NCI-H1436 (cell line): ENCODE data around the gene RALY.
A peak's percentile ranks its signal among the peaks of the same experiment; 100 is the strongest.

Experiments used
- DNase-seq: peaks from one replicate; lab custom pipeline; 2025; lab: John Stamatoyannopoulos, UW

RALY gene

GRCh38 chr20:33993576-33994221, at the start of gene RALY:
RALY (plus strand) TSS chr20:33993911; CDS start chr20:34072075, 78,164 bp downstream.
- DNase-seq: no peak

DNA sequence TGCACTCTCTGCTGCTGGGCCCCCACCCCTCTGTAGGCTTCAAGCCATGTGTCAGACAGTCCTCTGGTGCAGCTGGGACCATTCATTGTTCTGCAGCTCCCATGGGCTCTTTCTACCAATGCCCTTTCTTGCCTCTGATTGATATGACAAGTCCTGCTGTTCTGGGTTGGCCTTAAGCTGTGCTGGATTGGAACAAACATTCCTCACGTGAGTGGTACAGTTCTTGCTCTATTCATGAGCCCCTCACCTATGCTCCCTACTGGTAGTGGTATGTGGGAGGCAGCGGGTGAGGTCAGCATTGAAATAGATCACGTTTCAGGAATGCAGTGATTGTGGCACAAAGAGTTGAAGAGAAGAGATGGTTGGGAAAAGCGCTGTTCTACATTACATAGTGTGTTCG, 48.8 kb upstream of the RALY start:
- DNase-seq: no peak

- DNase-seq: no peak
These were observed 48.2 kb upstream of the RALY start for GRCh38 chr20:33945391-33946081.

- peak; percentile 15 for DNase-seq
These were observed 45.9 kb upstream of the RALY start for GRCh38 chr20:33947709-33948295.

- DNase-seq: no peak
These were observed 45.2 kb upstream of the RALY start for GRCh38 chr20:33948480-33948879.

DNA sequence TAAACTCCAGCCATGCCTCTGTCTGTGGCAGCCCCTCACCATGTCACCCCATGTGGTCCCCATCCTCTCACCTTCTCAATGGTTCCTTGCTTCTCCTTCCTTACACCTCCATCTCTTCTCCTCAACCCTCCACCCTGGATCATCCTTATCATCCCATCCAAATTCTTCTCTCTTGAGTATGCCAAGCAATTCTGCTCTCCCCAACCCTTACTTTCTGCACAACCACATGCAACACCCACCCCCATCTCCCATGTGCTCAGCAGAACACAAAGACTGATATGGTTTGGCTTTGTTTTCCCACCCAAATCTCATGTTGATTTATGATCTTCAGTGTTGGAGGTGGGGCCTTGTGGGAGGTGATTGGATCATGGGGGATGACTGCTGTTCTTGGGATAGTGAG, 42.5 kb upstream of the RALY start:
- no peak for DNase-seq

- no peak for DNase-seq
These were observed 39.2 kb upstream of the RALY start for GRCh38 chr20:33954504-33954903.

DNA sequence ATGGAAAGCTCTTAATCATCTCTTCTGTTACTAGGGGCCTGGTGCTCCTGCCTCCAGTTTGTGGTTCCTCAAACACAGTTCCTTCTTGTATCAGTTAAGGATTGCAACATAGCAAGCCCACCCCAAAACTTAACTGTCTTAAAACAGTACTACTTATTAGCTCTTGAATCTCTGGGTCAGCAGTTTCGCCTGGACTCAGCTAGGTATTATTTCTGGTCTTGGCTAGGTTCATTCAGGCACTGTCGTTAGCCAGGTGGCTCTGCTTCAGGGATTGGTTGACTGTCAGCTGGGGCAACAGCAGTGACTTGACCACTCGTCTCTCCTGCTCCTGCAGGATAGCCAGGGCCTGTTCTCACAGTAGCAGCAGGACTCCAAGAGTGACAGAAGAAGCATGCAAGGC, 30.0 kb upstream of the RALY start:
- no peak for DNase-seq

DNA sequence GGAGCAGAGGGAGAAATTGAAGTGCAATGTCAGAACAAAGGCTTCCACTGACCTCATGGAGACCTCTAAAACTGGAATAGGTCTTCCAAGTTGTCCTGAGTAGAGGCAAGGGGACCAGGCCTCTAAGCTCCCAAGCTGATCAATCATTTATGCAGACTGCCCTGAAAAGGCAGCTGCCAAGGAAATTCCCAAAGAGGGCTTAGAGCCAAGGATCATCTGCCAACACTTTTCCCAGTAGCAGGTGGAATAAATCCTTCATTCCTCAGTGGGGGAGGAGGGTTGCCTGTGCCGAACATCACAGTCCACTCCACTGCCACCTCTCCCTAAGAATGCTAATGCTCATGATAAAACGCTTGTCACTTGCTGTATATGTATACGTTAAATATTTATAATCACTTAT, 29.3 kb upstream of the RALY start:
- no peak for DNase-seq

DNA sequence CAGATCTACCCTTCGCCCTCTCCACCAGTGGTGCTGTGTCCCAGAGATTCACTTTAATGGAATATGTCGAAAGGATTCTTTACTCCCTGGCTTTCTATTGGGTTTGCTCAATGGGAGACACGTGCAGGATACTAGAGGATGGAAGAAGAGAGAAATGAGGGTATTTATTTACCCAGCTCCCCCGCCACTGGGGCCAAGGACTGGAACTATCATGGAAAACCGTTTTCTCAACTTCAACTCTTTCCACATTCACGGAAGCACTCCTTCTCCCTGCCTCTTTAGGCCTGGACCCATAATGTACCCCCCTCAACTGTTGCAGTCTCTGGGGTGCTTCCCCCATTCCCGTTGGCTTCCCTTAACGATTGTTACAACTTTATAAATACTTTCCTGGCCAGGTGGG, 26.6 kb upstream of the RALY start:
- no peak for DNase-seq

- DNase-seq: no peak
These were observed 24.1 kb upstream of the RALY start for GRCh38 chr20:33969563-33969962.

GRCh38 chr20:33970229-33970628, 23.5 kb upstream of the RALY start:
- no peak for DNase-seq

DNA sequence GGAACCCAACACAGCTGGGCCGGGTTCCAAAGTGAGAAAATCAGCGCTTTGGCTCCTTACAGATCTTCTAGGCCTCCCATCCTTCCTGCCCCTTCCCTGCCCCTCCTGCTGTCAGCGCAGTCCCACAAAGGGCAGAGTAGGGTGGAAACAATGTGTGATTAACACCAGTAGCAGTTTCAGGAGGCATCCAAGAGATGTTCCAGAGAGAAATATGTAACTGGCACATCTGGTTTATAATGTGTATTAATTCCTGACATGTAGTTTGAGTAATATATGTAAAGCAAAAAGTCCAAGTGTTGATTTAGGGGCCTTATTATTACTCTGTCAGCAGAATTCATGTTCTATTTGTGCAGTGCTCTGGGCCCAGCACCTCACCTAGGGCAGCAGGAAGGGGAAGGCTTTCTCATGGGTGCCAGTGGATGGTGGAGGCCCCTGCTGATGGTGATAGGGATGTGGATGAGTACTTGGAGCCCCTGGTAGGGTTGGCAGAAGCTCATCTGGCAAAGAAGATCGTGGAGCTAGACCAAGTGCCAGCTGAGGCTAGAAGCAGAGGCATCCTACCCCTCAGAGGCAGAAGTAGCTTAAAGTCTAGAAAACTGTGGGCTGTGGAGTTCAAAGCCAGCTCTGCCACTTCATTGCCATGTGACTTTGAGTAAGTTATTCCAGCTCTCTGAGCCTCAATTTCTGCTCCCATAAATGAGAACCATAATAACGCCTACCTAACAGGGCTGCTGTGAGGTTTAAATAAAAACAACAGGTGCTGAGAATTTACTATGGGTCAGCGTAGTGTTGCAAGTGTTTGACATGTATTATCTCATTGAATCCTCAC, 22.4 kb upstream of the RALY start:
- DNase-seq: no peak

DNA sequence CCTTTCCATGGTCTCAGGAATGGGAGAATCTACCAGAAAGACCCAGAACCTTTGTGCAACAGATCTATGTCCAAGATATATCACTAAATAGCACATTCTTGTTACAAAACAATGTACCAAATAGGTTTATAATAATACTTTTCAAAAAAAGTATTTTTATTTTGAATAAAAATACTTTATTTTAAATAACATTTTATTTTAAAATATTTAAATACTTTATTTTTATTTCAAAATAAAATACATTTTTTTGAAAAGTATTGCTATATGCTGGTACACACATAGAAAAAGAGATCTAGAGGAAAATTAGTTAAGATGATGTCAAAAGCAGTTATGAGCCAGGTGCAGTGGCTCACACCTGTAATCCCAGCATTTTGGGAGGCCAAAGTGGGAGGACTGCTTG, 16.8 kb upstream of the RALY start:
- no peak for DNase-seq

- DNase-seq: no peak
These were observed 16.2 kb upstream of the RALY start for GRCh38 chr20:33977535-33977934.

DNA sequence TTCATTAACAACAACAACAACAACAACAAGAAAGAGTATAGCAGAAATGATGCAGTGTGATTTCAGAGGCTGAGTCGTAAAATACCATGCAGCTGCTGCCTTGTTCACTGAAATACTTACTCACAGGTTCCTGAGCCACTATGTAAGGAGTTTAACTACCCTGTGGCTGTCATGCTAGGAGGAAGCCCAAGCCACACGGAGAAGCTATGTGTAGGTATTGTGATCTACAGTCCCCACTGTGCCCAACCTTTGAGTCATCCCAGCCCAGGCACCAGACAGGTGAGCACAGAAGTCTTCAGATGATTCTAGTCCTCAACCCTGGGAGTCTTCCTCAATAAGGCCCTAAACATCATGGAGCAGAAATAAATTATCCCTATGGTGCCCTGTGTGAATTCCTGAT, 14.6 kb upstream of the RALY start:
- DNase-seq: no peak

DNA sequence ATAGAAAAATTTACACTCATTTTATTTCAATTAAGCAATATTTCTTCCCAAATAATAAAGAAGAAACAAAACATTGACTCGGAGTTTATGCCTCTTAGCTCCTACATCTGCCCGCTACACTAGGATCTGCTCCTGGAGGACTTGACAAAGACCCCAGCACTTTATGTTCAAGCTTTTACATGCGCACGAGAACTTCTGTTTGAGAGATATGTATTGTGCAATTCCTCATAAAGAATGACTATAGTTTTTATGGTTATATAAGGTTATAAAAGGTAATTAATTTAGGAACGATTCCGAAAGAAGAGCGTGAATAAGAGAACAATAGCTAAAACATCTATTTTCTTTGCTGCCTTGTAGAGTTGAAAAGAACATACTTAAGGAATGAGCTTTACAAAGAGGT, 12.4 kb upstream of the RALY start:
- no peak for DNase-seq

- DNase-seq: no peak
These were observed 11.7 kb upstream of the RALY start for GRCh38 chr20:33981964-33982363.

GRCh38 chr20:33983371-33983770, 10.3 kb upstream of the RALY start:
- no peak for DNase-seq

- no peak for DNase-seq
These were observed 9.5 kb upstream of the RALY start for GRCh38 chr20:33984182-33984719.

DNA sequence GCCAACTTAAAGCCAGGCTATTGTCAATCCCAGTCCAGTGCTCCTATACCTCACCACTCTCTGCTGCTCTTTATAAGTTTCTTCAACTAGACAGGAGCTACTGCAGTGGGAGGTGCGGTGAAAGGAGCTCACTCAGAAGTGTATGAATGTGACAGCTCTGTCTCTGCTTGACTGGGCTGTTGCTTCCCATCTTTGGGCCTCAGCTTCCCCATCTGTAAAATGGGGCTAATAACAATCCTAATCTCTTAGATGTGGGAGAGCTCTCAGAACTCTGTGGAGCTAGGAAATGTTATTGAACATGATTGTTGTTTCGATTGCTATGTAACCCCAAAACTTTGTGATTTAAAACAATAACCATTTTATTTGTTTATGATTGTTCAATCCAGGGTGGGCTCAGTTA, 8.4 kb upstream of the RALY start:
- DNase-seq: no peak

DNA sequence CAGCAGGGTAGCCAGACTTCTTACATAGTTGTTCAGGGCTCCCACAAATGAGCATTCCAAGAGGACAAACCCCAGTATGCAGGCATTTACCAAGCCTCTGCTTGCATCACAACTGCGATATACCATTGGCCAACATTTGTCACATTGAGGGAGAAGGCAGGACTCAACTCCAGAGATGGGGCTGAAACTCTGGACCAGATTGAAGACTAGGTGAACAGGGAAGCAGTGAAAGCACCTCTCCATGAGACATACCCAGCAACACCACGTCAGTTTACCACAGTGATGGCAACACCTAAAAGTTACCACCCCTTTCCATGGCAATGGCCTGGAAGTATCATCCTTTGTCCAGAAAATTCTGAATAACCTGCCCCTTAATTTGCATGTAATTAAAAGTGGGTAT, 7.9 kb upstream of the RALY start:
- no peak for DNase-seq
